HCT116 (cell line): Measurements from ENCODE around the gene SERINC3. TPM values are rescaled to one million over a fixed set of nuclear protein-coding genes. Genes with fewer than 3 reads are reported as not detected.

Source experiments
- ATAC-seq: fragments of 200-7000 bp; cut with Tn5 transposase; 2 replicates; pipeline ENCODE4 v1.9.1; 2020; ENCODE audit warnings: mild to moderate bottlenecking, moderate library complexity
- BruUV-seq: library from RNA; stranded (reverse); fragments of 400-500 nt; replicated peaks from 2 replicates; lab custom pipeline; 2021; lab: Mats Ljungman, UMichigan
- CTCF ChIA-PET: fragments of 300-600 bp; sonication (Branson Sonifier 250); formaldehyde crosslinking; loops from one replicate; lab custom pipeline; 2021; ENCODE audit warnings: antibody characterized with exemption; lab: Charles Lee
- POLR2A ChIA-PET: fragments of 300-600, 350-600 bp; sonication (Branson Sonifier 250); formaldehyde crosslinking; loops from one replicate; lab custom pipeline; 2021; ENCODE audit warnings: antibody characterized with exemption; lab: Charles Lee
- RAD21 ChIA-PET, 2 experiments: fragments of 300-600 bp; sonication (Branson Sonifier 250); formaldehyde crosslinking; loops; one replicate each; lab custom pipeline; 2023; ENCODE audit warnings: low total read pairs in 2 of 2; ENCODE audit not compliant: uncharacterized antibody in 2 of 2, unreplicated experiment in 2 of 2, low non-redundant PET in 1 of 2; lab: Charles Lee
- DNase-seq: peaks from one replicate; pipeline ENCODE4 v3.0.0-alpha.2; 2010; ENCODE audit warnings: low read depth, low spot score
- H2AFZ ChIP-seq: fragments of 200-600 bp; shearing (Covaris generic), sonication (generic); 2 replicates; pipeline ENCODE4 v1.6.1; 2017; ENCODE audit warnings: low read depth, mixed run types, mixed read lengths, antibody characterized with exemption, low read length; ENCODE audit not compliant: poor library complexity, severe bottlenecking
- H3K27ac ChIP-seq: 2 replicates; pipeline ENCODE4 v1.5.1; 2012; ENCODE audit warnings: low read depth, low read length
- H3K27me3 ChIP-seq: fragments of 200-600 bp; sonication (generic); 2 replicates; pipeline ENCODE4 v1.6.1; 2016; ENCODE audit warnings: mixed run types, low read length, mixed read lengths; ENCODE audit not compliant: insufficient read depth
- H3K36me3 ChIP-seq, 2 experiments: fragments of 200-500 bp in 1 of 2; fragments of 200-600 bp in 1 of 2; sonication (Bioruptor generic) in 1 of 2; sonication (generic) in 1 of 2; 2 replicates each; pipeline versions ENCODE4 v1.5.1 to v1.6.1; 2014 to 2016; ENCODE audit warnings: low read length in 2 of 2, inconsistent platforms in 1 of 2, mixed read lengths in 1 of 2, mixed run types in 1 of 2; ENCODE audit not compliant: insufficient read depth in 2 of 2, control insufficient read depth in 1 of 2
- H3K4me1 ChIP-seq, 2 experiments: fragments of 200-600 bp in 1 of 2; sonication (generic) in 1 of 2; 2 replicates each; pipeline versions ENCODE4 v1.5.1 to v1.6.1; 2012 to 2017; ENCODE audit warnings: low read length in 2 of 2, inconsistent platforms in 1 of 2, mild to moderate bottlenecking in 1 of 2, mixed read lengths in 1 of 2, mixed run types in 1 of 2, moderate library complexity in 1 of 2; ENCODE audit not compliant: insufficient read depth in 2 of 2, control insufficient read depth in 1 of 2
- H3K4me2 ChIP-seq: fragments of 200-600 bp; sonication (generic); 2 replicates; pipeline ENCODE4 v1.6.1; 2017; ENCODE audit warnings: mixed run types, low read length, mixed read lengths
- H3K4me3 ChIP-seq, 2 experiments: fragments of 200-600 bp in 1 of 2; sonication (generic) in 1 of 2; replicated peaks in 1 of 2; 2 replicates each; pipeline ENCODE4 v1.5.1; 2011 to 2016; ENCODE audit warnings: low read length in 2 of 2, control low read depth in 1 of 2, low read depth in 1 of 2, mild to moderate bottlenecking in 1 of 2, mixed read lengths in 1 of 2, mixed run types in 1 of 2
- H3K79me2 ChIP-seq: fragments of 200-600 bp; sonication (generic); 2 replicates; pipeline ENCODE4 v1.6.1; 2017; ENCODE audit warnings: mild to moderate bottlenecking, mixed run types, low read length, moderate library complexity, mixed read lengths; ENCODE audit not compliant: insufficient read depth
- H3K9ac ChIP-seq: fragments of 200-600 bp; sonication (generic); 2 replicates; pipeline ENCODE4 v1.6.1; 2016; ENCODE audit warnings: low read length, mixed read lengths
- H3K9me2 ChIP-seq: fragments of 200-600 bp; sonication (generic), shearing (Covaris generic); 2 replicates; pipeline ENCODE4 v1.6.1; 2017; ENCODE audit warnings: mixed run types, mild to moderate bottlenecking, moderate library complexity; ENCODE audit not compliant: insufficient read depth
- H3K9me3 ChIP-seq, 2 experiments: fragments of 200-500 bp in 1 of 2; fragments of 200-600 bp in 1 of 2; sonication (Bioruptor generic) in 1 of 2; sonication (generic) in 1 of 2; 2 replicates each; pipeline ENCODE4 v1.6.1; 2014 to 2017; ENCODE audit warnings: low read length in 2 of 2, mixed read lengths in 2 of 2, inconsistent platforms in 1 of 2, low read depth in 1 of 2, mild to moderate bottlenecking in 1 of 2, mixed run types in 1 of 2, moderate library complexity in 1 of 2; ENCODE audit not compliant: control insufficient read depth in 1 of 2, insufficient read depth in 1 of 2
- H4K20me1 ChIP-seq: fragments of 200-600 bp; sonication (generic), shearing (Covaris generic); 2 replicates; pipeline ENCODE4 v1.6.1; 2017; ENCODE audit warnings: mixed run types, mild to moderate bottlenecking, moderate library complexity; ENCODE audit not compliant: insufficient read depth
- CBX3 ChIP-seq: IDR thresholded peaks from 2 replicates; pipeline ENCODE4 v1.6.1; 2012; ENCODE audit warnings: low read depth
- EGR1 ChIP-seq: IDR thresholded peaks from 2 replicates; pipeline ENCODE4 v1.6.1; 2012; ENCODE audit warnings: low read depth
- ELF1 ChIP-seq: IDR thresholded peaks from 2 replicates; pipeline ENCODE4 v1.6.1; 2012; ENCODE audit warnings: low read depth, borderline replicate concordance
- EZH2 ChIP-seq: fragments of 200-600 bp; sonication (generic); IDR thresholded peaks from 2 replicates; pipeline ENCODE4 v1.6.1; 2017; ENCODE audit warnings: antibody characterized with exemption, mixed run types
- FOSL1 ChIP-seq: IDR thresholded peaks from 2 replicates; pipeline ENCODE4 v1.6.1; 2012; ENCODE audit warnings: low read depth
- JUND ChIP-seq: IDR thresholded peaks from 2 replicates; pipeline ENCODE4 v1.6.1; 2012
- MAX ChIP-seq: IDR thresholded peaks from 2 replicates; pipeline ENCODE4 v1.6.1; 2012
- POLR2AphosphoS5 ChIP-seq: IDR thresholded peaks from 2 replicates; pipeline ENCODE4 v1.6.1; 2011; ENCODE audit warnings: mild to moderate bottlenecking, low read depth, low read length, moderate library complexity
- RAD21 ChIP-seq: IDR thresholded peaks from 2 replicates; pipeline ENCODE4 v1.6.1; 2012; ENCODE audit warnings: low read depth, mild to moderate bottlenecking
- REST ChIP-seq: IDR thresholded peaks from 2 replicates; pipeline ENCODE4 v1.6.1; 2012; ENCODE audit warnings: low read depth
- ZBTB33 ChIP-seq: IDR thresholded peaks from 2 replicates; pipeline ENCODE4 v1.6.1; 2011; ENCODE audit warnings: mild to moderate bottlenecking, low read length, moderate library complexity; ENCODE audit not compliant: insufficient replicate concordance; ENCODE audit errors: extremely low read depth
- ZFX ChIP-seq: fragments of 450-650 bp; IDR thresholded peaks from 2 replicates; pipeline ENCODE4 v1.6.1; 2017
- ZNF274 ChIP-seq: fragments of 200-500 bp; sonication (Bioruptor generic); IDR thresholded peaks from 2 replicates; pipeline ENCODE4 v1.6.1; 2014; ENCODE audit warnings: mild to moderate bottlenecking, low read depth, low read length, inconsistent platforms
- intact Hi-C: fragments of 100-400 bp; cut with micrococcal nuclease; formaldehyde crosslinking; loops from 2 replicates; pipeline ENCODE4 v1.10.0; 2022
- total RNA-seq: library from RNA; stranded (reverse); gene quantifications from one replicate; pipeline ENCODE4 v1.2.1, GENCODE V29; 2021; ENCODE audit not compliant: unreplicated experiment

Gene SERINC3
- total RNA-seq, 1 experiment from 2014 or later = 56.8 TPM

GRCh38 chr20:44523746-44524145 is 1.9 kb upstream of the SERINC3 start:
- POLR2A ChIA-PET = no interaction called here
- H3K4me1 ChIP-seq = peaks cover 7 to 29% of the 10 kb centered on the region in 2 experiments
- DNase-seq = no peak

More at GRCh38 chr20:44523746-44524145, 1.9 kb upstream of the SERINC3 start:
- TF ChIP-seq ZBTB33 (no peak), FOSL1 (no peak), ZNF274 (no peak), ELF1 (no peak), JUND (no peak), POLR2AphosphoS5 (no peak), REST (no peak), EZH2 (no peak), EGR1 (no peak), RAD21 (no peak), CBX3 (no peak), MAX (no peak), ZFX (no peak)
- peak overlapping the region; percentile 91 for H2AFZ ChIP-seq
- intact Hi-C loops = no loop called here
- H3K27me3 ChIP-seq = no peaks in the 10 kb centered on the region
- no peaks in the 10 kb centered on the region for H4K20me1 ChIP-seq
- H3K36me3 ChIP-seq = no peaks in the 10 kb centered on the region
- no TSS peak for BruUV-seq
- H3K9ac ChIP-seq = no peak overlapping the region
- H3K79me2 ChIP-seq = peaks cover 30% of the 10 kb centered on the region
- no peak for ATAC-seq
- H3K27ac ChIP-seq = no peak overlapping the region
- CTCF ChIA-PET = no interaction called here
- no peak overlapping the region for H3K4me3 ChIP-seq
- RAD21 ChIA-PET = no interaction called here
- H3K9me2 ChIP-seq = no peaks in the 10 kb centered on the region
- H3K4me2 ChIP-seq = no peak overlapping the region
- no peaks in the 10 kb centered on the region for H3K9me3 ChIP-seq
